Stimulated activated CD4-positive, alpha-beta T cell treated with anti-CD3 and anti-CD28 coated beads, Interleukin-4, amount 100 ng/mL, for 4 hours (primary cell): ENCODE data around the gene ATP8B3.

ENCODE experiments used
- DNase-seq, 2 experiments: peaks; one replicate each; pipeline ENCODE4 v3.0.0-alpha.2; 2020

ATP8B3 gene

GRCh38 chr19:1811942-1812425 is at the start of gene ATP8B3:
TSS of gene ATP8B3 (minus strand) at chr19:1812276. CDS start at chr19:1811736, 540 bp downstream.
- peak in 1 of 2 experiments; percentile 73 for DNase-seq

GRCh38 chr19:1861599-1862031 is 49.5 kb upstream of the ATP8B3 start:
- DNase-seq: no peak

- no peak for DNase-seq
Measured at GRCh38 chr19:1860821-1861598, 48.9 kb upstream of the ATP8B3 start.

- DNase-seq: peak; percentile 39 to 60
Measured at GRCh38 chr19:1860042-1860775, 48.1 kb upstream of the ATP8B3 start.

GRCh38 chr19:1859331-1859781 is 47.3 kb upstream of the ATP8B3 start:
- no peak for DNase-seq

GRCh38 chr19:1858412-1859081 is 46.5 kb upstream of the ATP8B3 start:
- DNase-seq: no peak

- no peak for DNase-seq
Measured at GRCh38 chr19:1857648-1858326, 45.7 kb upstream of the ATP8B3 start.

GRCh38 chr19:1856698-1857603 is 44.9 kb upstream of the ATP8B3 start:
- DNase-seq: peak; percentile 53 to 69

GRCh38 chr19:1856345-1856697 is 44.2 kb upstream of the ATP8B3 start:
- DNase-seq: no peak

GRCh38 chr19:1855828-1856255 is 43.8 kb upstream of the ATP8B3 start:
- DNase-seq: no peak

GRCh38 chr19:1855040-1855827 is 43.2 kb upstream of the ATP8B3 start:
- DNase-seq: peak; percentile 62 to 69

- DNase-seq: no peak
Measured at GRCh38 chr19:1854542-1855039, 42.5 kb upstream of the ATP8B3 start.

- DNase-seq: no peak
Measured at GRCh38 chr19:1854039-1854541, 42.0 kb upstream of the ATP8B3 start.

GRCh38 chr19:1853295-1854038 is 41.4 kb upstream of the ATP8B3 start:
- peak; percentile 67 to 75 for DNase-seq

- no peak for DNase-seq
Measured at GRCh38 chr19:1852581-1853128, 40.6 kb upstream of the ATP8B3 start.

GRCh38 chr19:1851654-1852580 is 39.8 kb upstream of the ATP8B3 start:
- peak; percentile 65 to 82 for DNase-seq

- DNase-seq: no peak
Measured at GRCh38 chr19:1850809-1851653, 39.0 kb upstream of the ATP8B3 start.
